A673 (cell line): ENCODE measurements around the gene PPIL6.

ENCODE experiments used
- CTCF ChIP-seq: fragments of 300-800, 200-600 bp; sonication (generic); conservative IDR thresholded peaks from 2 replicates; pipeline ENCODE4 v1.5.1; 2017; ENCODE audit warnings: low read depth, mild to moderate bottlenecking, antibody characterized with exemption, low read length, moderate library complexity, mixed read lengths
- EZH2 ChIP-seq: fragments of 200-600 bp; sonication (generic); IDR thresholded peaks from 2 replicates; pipeline ENCODE4 v1.6.1; 2017; ENCODE audit warnings: borderline replicate concordance, low read depth, mild to moderate bottlenecking, mixed read lengths, antibody characterized with exemption, low read length; ENCODE audit not compliant: poor library complexity, severe bottlenecking

GRCh38 chr6:109478222-109478805 lies 37.9 kb upstream of the PPIL6 start:
- TF ChIP-seq CTCF (no peak), EZH2 (no peak)
